ENCODE measurements around the gene TEX54. TPM values are rescaled to one million over a fixed set of nuclear protein-coding genes. Genes with fewer than 3 reads are reported as not detected.
A peak's percentile ranks its signal among the peaks of the same experiment; 100 is the strongest.

Gene TEX54
- total RNA-seq, 3 donors from 2014 or later: 1.6 TPM; not detected in 2

GRCh38 chr11:62857541-62857982 is 24.9 kb upstream of the TEX54 start:
- H3K36me3 ChIP-seq: no peaks in the 10 kb centered on the region
- intact Hi-C loops (cut with DNase I; ENCODE audit: low total_unique reads): no loop called here
- DNase-seq (ENCODE audit: low spot score in 2 of 2): no peak
- no peaks in the 10 kb centered on the region for H3K27me3 ChIP-seq
- TF ChIP-seq POLR2A (IDR thresholded peaks at IDR 0.05) (no peak), POLR2AphosphoS5 (IDR thresholded peaks at IDR 0.05) (no peak), CTCF (IDR thresholded peaks at IDR 0.05) (no peak)
- no peak overlapping the region for H3K4me3 ChIP-seq
- no peaks in the 10 kb centered on the region for H3K9me3 ChIP-seq
- peak overlapping the region in 1 of 2 donors; percentile 57 for H3K27ac ChIP-seq
- H3K4me1 ChIP-seq: peaks cover 0 to 14% of the 10 kb centered on the region in 2 donors

- Histone ChIP-seq H3K27ac (peak overlapping the region; percentile 74 to 80), H3K27me3 (no peaks in the 10 kb centered on the region), H3K4me1 (peaks cover 0 to 14% of the 10 kb centered on the region in 2 donors), H3K4me3 (peak overlapping the region; percentile 76 to 92 (median 84)), H3K36me3 (no peaks in the 10 kb centered on the region), H3K9me3 (no peaks in the 10 kb centered on the region)
- DNase-seq (ENCODE audit: low spot score in 2 of 2): no peak
- no peak for TF ChIP-seq POLR2A (IDR thresholded peaks at IDR 0.05)
- no peak for TF ChIP-seq POLR2AphosphoS5 (IDR thresholded peaks at IDR 0.05)
- TF ChIP-seq CTCF (IDR thresholded peaks at IDR 0.05): no peak
- intact Hi-C loops (cut with DNase I; ENCODE audit: low total_unique reads): no loop called here
Observed at GRCh38 chr11:62856333-62856895, 23.8 kb upstream of the TEX54 start.

GRCh38 chr11:62855571-62856332 is 23.1 kb upstream of the TEX54 start:
- H3K4me1 ChIP-seq: peaks cover 0 to 14% of the 10 kb centered on the region in 2 donors
- peak overlapping the region; percentile 74 to 80 for H3K27ac ChIP-seq
- no peaks in the 10 kb centered on the region for H3K27me3 ChIP-seq
- intact Hi-C loops (cut with DNase I; ENCODE audit: low total_unique reads): no loop called here
- H3K36me3 ChIP-seq: no peaks in the 10 kb centered on the region
- peak overlapping the region; percentile 76 to 92 (median 84) for H3K4me3 ChIP-seq
- H3K9me3 ChIP-seq: no peaks in the 10 kb centered on the region
- DNase-seq (ENCODE audit: low spot score in 2 of 2): peak; percentile 95 to 97
- TF ChIP-seq POLR2AphosphoS5 (IDR thresholded peaks at IDR 0.05) (peak; percentile 95 to 99 (median 97)), POLR2A (IDR thresholded peaks at IDR 0.05) (peak; percentile 97), CTCF (IDR thresholded peaks at IDR 0.05) (no peak)

DNA sequence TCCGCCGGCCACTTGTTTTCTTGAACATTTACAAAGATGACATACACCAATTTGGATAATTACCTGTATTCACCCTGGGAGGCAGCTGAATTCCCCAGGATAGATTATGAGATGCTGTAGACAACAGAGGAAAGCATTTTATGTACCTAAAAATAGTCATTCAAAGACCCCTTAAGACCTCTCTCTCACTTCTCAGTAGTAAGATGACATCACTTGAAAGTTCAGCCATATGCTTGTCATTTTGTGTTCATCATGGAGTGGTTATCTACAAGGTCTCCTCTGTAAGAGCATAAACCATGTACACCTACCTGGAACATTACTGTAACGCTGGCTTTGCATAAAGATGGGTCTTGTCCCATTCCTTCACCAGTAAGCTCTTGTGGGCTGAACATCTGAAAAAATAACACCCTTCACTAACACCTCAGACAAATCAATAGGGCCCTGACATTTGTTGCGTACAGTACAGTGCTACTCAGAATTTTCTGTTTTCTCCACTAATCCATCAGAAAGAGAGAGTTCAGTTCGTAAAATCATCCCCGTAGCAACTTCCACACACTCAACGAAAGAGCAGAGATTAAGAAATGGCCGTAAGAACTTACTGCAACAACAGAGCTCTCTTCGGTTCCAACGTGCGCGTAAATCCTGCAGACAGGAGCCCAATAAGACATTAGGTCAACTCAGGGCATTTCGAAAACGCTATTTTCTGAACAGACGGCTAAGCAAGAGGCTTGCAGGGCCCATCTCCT is 22.4 kb upstream of the TEX54 start:
- Histone ChIP-seq H3K27ac (peak overlapping the region; percentile 73 to 80), H3K36me3 (no peaks in the 10 kb centered on the region), H3K4me1 (peaks cover 0 to 14% of the 10 kb centered on the region in 2 donors), H3K9me3 (no peaks in the 10 kb centered on the region), H3K27me3 (no peaks in the 10 kb centered on the region), H3K4me3 (peak overlapping the region; percentile 76 to 92 (median 84))
- TF ChIP-seq POLR2A (IDR thresholded peaks at IDR 0.05) (no peak), POLR2AphosphoS5 (IDR thresholded peaks at IDR 0.05) (no peak), CTCF (IDR thresholded peaks at IDR 0.05) (no peak)
- no peak for DNase-seq (ENCODE audit: low spot score in 2 of 2)
- intact Hi-C loops (cut with DNase I; ENCODE audit: low total_unique reads): no loop called here

All from breast epithelium (tissue), 4 donors.